HL-60 (cell line): ENCODE measurements around the gene GAB2.
"Not testable (repeated sequence)": the region's sequence is repeated elsewhere in the genome, so short reads cannot be mapped to it uniquely, and the experiment has no call there.

Source experiments
- DNase-seq, 2 experiments: peaks; one replicate each; pipeline ENCODE4 v3.0.0-alpha.2; 2010 to 2020; ENCODE audit warnings: low read depth in 1 of 2, low spot score in 1 of 2
- H3K27ac ChIP-seq: fragments of 250-450 bp; sonication (Bioruptor Pico); replicated peaks from 2 replicates; pipeline ENCODE4 v1.5.1; 2020; ENCODE audit warnings: mild to moderate bottlenecking, moderate library complexity
- H3K27me3 ChIP-seq: fragments of 250-450 bp; sonication (Bioruptor Pico); 2 replicates; pipeline ENCODE4 v1.5.1; 2021; ENCODE audit warnings: mild to moderate bottlenecking, moderate library complexity; ENCODE audit not compliant: insufficient read depth, poor library complexity, severe bottlenecking
- H3K4me3 ChIP-seq: replicated peaks from 2 replicates; pipeline ENCODE4 v1.5.1; 2011; ENCODE audit warnings: mild to moderate bottlenecking, control low read depth, low read length; ENCODE audit not compliant: insufficient read depth
- CTCF ChIP-seq: IDR thresholded peaks from one replicate; pipeline ENCODE4 v1.5.1; 2011; ENCODE audit warnings: low read length, control low read depth, inconsistent platforms; ENCODE audit not compliant: insufficient read depth
- GABPA ChIP-seq: IDR thresholded peaks from 2 replicates; pipeline ENCODE4 v1.6.1; 2012; ENCODE audit warnings: low read depth
- POLR2AphosphoS5 ChIP-seq: IDR thresholded peaks from 2 replicates; pipeline ENCODE4 v1.6.1; 2012; ENCODE audit warnings: low read depth
- REST ChIP-seq: IDR thresholded peaks from 2 replicates; pipeline ENCODE4 v1.6.1; 2012; ENCODE audit warnings: low read depth; ENCODE audit not compliant: insufficient replicate concordance
- SPI1 ChIP-seq: IDR thresholded peaks from 2 replicates; pipeline ENCODE4 v1.6.1; 2012; ENCODE audit warnings: low read depth, mild to moderate bottlenecking, borderline replicate concordance

Gene GAB2

GRCh38 chr11:78359921-78360320 is 57.7 kb downstream of the GAB2 start:
- TF ChIP-seq SPI1: peak; percentile 16; the same call in 1 of the 2 replicates
- TF ChIP-seq POLR2AphosphoS5: peak; percentile 79
- no peak for TF ChIP-seq REST
- no peak for TF ChIP-seq CTCF
- peak; percentile 33; the same call in 1 of the 2 replicates for TF ChIP-seq GABPA
- Histone ChIP-seq H3K27me3 (no peaks in the 10 kb centered on the region), H3K4me3 (no peak overlapping the region), H3K27ac (no peak overlapping the region)
- DNase-seq: peak; percentile 55 to 68

DNA sequence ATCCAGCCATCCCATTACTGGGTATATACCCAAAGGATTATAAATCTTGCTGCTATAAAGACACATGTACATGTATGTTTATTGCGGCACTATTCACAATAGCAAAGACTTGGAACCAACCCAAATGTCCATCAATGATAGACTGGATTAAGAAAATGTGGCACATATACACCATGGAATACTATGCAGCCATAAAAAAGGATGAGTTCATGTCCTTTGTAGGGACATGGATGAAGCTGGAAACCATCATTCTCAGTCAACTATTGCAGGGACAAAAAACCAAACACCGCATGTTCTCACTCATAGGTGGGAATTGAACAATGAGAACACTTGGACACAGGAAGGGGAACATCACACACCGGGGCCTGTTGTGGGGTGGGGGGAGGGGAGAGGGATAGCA is 59.7 kb downstream of the GAB2 start:
- not testable (repeated sequence) for DNase-seq, H3K4me3 ChIP-seq, H3K27ac ChIP-seq, H3K27me3 ChIP-seq

GRCh38 chr11:78357425-78357824 is 60.2 kb downstream of the GAB2 start:
- not testable (repeated sequence) for DNase-seq, H3K27me3 ChIP-seq, H3K4me3 ChIP-seq, H3K27ac ChIP-seq

- not testable (repeated sequence) for DNase-seq, H3K4me3 ChIP-seq, H3K27ac ChIP-seq, H3K27me3 ChIP-seq
Measured at GRCh38 chr11:78355742-78356141, 61.9 kb downstream of the GAB2 start.

DNA sequence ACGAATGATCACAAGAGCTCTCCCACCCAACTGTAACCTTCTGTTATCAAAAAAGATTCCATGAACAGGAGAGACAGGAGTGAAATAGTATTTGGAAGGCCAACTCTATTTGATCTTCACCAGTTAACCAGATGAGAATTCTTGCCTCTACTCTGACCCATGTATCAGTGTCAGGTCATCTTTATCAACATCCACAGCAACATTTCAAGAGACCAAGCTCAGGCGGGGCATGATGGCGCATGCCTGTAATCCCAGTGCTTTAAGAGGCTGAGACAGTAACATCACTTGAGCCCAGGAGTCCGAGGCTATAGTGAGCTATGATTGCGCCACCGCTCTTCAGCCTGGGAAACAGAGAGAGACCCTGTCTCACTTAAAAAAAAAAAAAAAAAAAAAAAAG is 62.3 kb downstream of the GAB2 start:
- DNase-seq: no peak
- no peak for TF ChIP-seq REST
- TF ChIP-seq SPI1: no peak
- TF ChIP-seq CTCF: no peak
- no peak for TF ChIP-seq GABPA
- no peak overlapping the region for H3K27ac ChIP-seq

More for the DNA sequence above, 62.3 kb downstream of the GAB2 start:
- Histone ChIP-seq H3K4me3 (no peak overlapping the region), H3K27me3 (no peaks in the 10 kb centered on the region)
